HFF-Myc (cell line): ENCODE data around the gene TRAPPC5.
A peak's percentile ranks its signal among the peaks of the same experiment; 100 is the strongest.

Source experiments
- DNase-seq: peaks from one replicate; pipeline ENCODE4 v3.0.0-alpha.2; 2011; ENCODE audit warnings: low read depth; ENCODE audit errors: extremely low read depth
- H3K4me3 ChIP-seq: replicated peaks from 2 replicates; pipeline ENCODE4 v1.5.1; 2011; ENCODE audit warnings: low read depth, mild to moderate bottlenecking, control low read depth, low read length
- TF ChIP-seq, protein P1 (sequence below): IDR thresholded peaks from 2 replicates; pipeline ENCODE4 v1.5.1; 2012; ENCODE audit warnings: mild to moderate bottlenecking, low read depth, low read length, control low read depth; ENCODE audit errors: missing control alignments

TRAPPC5 gene

DNA sequence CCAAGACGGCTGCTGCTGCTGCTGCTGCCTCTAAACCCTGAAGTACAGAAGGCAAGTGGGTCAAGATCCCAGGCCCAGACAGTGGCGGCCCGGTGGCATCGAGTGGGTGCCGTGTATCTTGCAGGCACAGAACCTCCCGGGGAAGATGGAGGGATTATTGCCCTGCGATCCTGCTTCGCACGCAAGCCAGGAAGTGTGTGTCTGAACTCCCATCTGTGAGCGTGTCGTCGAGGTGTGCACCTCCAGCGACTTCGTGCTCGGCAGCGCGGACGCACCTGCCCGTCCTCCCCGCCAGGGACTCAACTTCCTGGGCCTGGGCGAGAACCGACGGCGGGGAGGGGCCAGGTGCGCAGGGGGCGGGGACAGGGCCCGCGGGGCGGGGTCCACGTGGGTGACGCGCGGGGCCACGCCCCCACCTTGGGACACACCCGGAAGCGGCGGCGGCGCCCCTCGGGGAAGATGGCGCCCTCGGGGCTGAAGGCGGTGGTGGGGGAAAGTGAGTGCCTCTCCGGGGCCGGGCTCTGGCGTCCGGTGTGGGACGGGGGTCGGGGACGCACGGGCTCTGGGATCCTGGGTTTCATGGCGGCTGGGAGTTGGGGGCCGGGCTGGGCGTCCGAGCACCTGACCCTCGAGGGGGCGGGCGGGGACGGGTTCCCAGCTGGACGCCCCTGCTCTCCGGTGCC is 43.8 kb upstream of the TRAPPC5 start, which contains the start of gene STXBP2:
Gene STXBP2 (plus strand): TSS at position 420 of the 683 bp plus-strand sequence. CDS start 40 bp downstream, at position 460.
- TF ChIP-seq, protein P1, sequence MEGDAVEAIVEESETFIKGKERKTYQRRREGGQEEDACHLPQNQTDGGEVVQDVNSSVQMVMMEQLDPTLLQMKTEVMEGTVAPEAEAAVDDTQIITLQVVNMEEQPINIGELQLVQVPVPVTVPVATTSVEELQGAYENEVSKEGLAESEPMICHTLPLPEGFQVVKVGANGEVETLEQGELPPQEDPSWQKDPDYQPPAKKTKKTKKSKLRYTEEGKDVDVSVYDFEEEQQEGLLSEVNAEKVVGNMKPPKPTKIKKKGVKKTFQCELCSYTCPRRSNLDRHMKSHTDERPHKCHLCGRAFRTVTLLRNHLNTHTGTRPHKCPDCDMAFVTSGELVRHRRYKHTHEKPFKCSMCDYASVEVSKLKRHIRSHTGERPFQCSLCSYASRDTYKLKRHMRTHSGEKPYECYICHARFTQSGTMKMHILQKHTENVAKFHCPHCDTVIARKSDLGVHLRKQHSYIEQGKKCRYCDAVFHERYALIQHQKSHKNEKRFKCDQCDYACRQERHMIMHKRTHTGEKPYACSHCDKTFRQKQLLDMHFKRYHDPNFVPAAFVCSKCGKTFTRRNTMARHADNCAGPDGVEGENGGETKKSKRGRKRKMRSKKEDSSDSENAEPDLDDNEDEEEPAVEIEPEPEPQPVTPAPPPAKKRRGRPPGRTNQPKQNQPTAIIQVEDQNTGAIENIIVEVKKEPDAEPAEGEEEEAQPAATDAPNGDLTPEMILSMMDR = no peak
- H3K4me3 ChIP-seq = peak within 1 kb of the TSS; percentile 36
- no peak for DNase-seq

DNA sequence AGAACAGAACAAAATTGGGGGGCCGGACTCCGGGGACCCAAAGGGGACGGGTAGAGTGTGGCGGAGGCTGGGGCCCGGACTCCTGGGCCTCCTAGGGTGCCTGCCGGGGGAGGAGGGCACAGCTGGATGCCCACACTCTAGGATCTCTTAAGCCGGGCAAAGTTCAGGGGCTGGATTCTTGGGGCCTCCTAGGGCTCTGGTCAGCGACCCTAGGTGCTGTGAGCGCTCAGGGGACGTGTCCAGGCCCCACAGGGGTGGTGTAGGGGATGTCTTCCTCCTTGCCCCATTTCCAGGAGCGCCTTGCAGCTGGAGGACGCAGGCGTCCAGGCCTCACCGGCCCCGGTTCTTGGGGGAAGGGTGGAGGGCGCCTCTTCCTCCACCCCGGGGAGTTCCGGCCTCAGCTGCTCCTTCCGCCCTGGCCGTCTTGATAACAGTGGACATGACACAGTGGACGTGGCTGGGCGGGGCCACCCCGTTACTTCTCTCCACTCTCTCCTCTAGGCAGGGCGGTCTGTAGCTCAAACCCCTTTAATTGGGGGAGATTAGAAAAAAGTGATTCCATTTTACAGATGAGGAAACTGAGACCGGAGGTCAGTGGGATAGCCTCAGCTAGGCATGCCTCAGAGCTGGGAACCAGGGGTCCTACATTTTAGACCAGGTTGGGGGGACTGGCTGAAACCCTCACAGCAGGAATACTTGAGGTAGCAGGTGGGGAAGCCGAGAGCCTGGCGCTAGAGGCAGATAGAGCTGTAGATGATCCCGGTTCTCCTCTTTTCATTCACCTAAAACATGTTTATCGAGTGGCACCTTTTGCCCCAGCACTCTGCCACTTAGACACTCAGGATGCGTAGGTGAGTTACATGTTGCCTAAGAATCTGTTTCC is 43.0 kb upstream of the TRAPPC5 start:
- H3K4me3 ChIP-seq = peak overlapping the region; percentile 36
- no peak for DNase-seq
- TF ChIP-seq, protein P1 = no peak

DNA sequence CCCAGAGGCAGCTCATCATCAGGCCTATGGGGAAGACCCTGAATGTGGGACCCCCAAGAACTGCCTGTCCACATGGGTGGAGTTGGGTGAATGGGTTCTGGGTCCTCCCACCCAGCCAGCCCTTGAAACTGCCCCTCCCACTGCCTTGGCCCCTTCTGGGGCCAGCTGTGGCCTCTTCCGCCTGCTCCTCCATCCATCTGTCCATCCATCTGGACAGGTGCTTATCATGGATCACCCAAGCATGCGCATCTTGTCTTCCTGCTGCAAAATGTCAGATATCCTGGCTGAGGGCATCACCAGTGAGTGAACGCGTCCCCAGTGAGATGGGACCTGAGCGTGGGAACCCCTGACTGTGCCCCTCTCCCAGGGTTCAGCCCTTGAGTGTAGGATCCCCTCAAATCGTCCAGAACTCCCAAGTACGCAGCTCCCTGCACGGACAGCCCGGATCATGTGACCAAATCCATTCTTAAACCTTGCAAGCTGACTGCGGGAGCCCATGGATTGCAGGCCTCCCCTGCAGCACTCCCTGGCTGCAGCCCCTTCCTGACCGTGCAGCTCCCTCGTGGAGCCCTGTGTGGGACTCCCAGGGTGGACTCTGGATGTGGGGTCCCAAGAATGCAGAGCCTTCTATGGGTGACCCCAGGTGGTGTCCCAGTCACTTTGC is 41.7 kb upstream of the TRAPPC5 start:
- no peak for DNase-seq

DNA sequence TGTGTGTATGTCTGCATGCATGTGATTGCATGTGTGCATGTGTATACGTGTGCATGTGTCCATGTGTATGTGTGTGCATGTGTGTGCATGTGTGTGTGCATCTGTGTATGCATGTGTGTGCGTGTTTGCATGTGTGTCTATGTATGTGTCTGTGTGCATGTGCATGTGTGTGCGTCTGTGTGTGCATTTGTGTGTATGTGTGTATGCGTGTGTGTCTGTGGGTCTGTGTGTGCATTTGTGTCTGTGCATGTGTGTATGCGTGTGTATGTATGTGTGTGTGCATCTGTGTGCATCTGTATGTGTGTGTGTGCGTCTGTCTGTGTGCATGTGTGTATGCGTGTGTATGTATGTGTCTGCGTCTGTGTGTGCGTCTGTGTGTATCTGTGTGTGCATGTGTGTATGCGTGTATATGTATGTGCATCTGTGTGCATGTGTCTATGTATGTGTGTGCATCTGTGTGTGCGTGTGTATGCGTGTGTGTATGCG is 40.7 kb upstream of the TRAPPC5 start:
- no peak overlapping the region for H3K4me3 ChIP-seq
- DNase-seq = no peak
- TF ChIP-seq, protein P1 = no peak

More for the DNA sequence above, 41.7 kb upstream of the TRAPPC5 start:
- TF ChIP-seq, protein P1 = no peak
- H3K4me3 ChIP-seq = no peak overlapping the region

DNA sequence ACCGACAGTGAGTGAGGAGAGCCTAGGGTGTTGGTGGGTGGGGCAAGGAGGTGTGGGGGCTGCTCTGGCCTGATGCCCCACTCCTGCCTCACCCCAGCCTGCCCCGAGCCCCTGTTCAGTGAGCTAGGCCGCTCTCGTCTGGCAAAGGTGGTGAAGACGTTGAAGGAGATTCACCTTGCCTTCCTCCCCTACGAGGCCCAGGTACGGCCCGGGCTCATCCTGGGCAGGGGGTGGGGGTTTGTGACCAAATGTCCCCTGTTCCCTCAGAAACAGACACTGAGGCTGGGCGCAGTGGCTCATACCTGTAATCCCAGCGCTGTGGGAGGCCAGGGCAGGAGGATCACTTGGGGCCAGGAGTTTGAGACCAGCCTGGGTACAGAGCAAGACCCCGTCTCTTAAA is 39.8 kb upstream of the TRAPPC5 start:
- no peak overlapping the region for H3K4me3 ChIP-seq
- no peak for DNase-seq
- TF ChIP-seq, protein P1 = no peak
